Stimulated activated CD4-positive, alpha-beta T cell treated with anti-CD3 and anti-CD28 coated beads, TNF-alpha, amount 100 ng/mL, for 1 hour (primary cell): ENCODE results near the gene ARFIP1.
"Not testable (repeated sequence)": the region's sequence is repeated elsewhere in the genome, so short reads cannot be mapped to it uniquely, and the experiment has no call there.

Source experiments
- DNase-seq, 3 donors: peaks; one replicate each; pipeline ENCODE4 v3.0.0-alpha.2; 2020; ENCODE audit warnings: low read depth in 3 of 3, low spot score in 1 of 3

Gene ARFIP1

GRCh38 chr4:152887981-152888380, 108.2 kb downstream of the ARFIP1 start:
- no peak for DNase-seq

GRCh38 chr4:152892974-152893373, 113.2 kb downstream of the ARFIP1 start:
- DNase-seq = no peak

- DNase-seq = no peak
These were observed 114.9 kb downstream of the ARFIP1 start for GRCh38 chr4:152894673-152895072.

- no peak for DNase-seq
These were observed 117.1 kb downstream of the ARFIP1 start for GRCh38 chr4:152896811-152897210.

GRCh38 chr4:152898133-152898532, 118.4 kb downstream of the ARFIP1 start:
- not testable (repeated sequence) for DNase-seq

GRCh38 chr4:152898606-152899005, 118.9 kb downstream of the ARFIP1 start:
- DNase-seq = no peak

GRCh38 chr4:152900395-152900794, 120.6 kb downstream of the ARFIP1 start:
- DNase-seq = no peak

- no peak for DNase-seq
These were observed 121.5 kb downstream of the ARFIP1 start for GRCh38 chr4:152901205-152901604.

GRCh38 chr4:152903658-152904057, 123.9 kb downstream of the ARFIP1 start:
- DNase-seq = no peak

- no peak for DNase-seq
These were observed 130.1 kb downstream of the ARFIP1 start for GRCh38 chr4:152909901-152910300.

- no peak for DNase-seq
These were observed 130.8 kb downstream of the ARFIP1 start for GRCh38 chr4:152910521-152910920.

GRCh38 chr4:152917543-152918395, 138.0 kb downstream of the ARFIP1 start:
- DNase-seq = no peak

GRCh38 chr4:152919826-152920225, 140.1 kb downstream of the ARFIP1 start:
- DNase-seq = no peak

GRCh38 chr4:152920768-152921167, 141.0 kb downstream of the ARFIP1 start:
- no peak for DNase-seq

- DNase-seq = no peak
These were observed 141.5 kb downstream of the ARFIP1 start for GRCh38 chr4:152921284-152921683.

- no peak for DNase-seq
These were observed 146.1 kb downstream of the ARFIP1 start for GRCh38 chr4:152925851-152926250.

GRCh38 chr4:152926959-152927358, 147.2 kb downstream of the ARFIP1 start:
- no peak for DNase-seq

GRCh38 chr4:152927737-152928136, 148.0 kb downstream of the ARFIP1 start:
- no peak for DNase-seq

- DNase-seq = no peak
These were observed 148.5 kb downstream of the ARFIP1 start for GRCh38 chr4:152928286-152928685.

- DNase-seq = no peak
These were observed 150.1 kb downstream of the ARFIP1 start for GRCh38 chr4:152929888-152930287.

GRCh38 chr4:152935143-152935542, 155.4 kb downstream of the ARFIP1 start:
- no peak for DNase-seq

- no peak for DNase-seq
These were observed 156.1 kb downstream of the ARFIP1 start, which contains the start of gene FHDC1 for GRCh38 chr4:152935631-152936445. TSS of gene FHDC1 (plus strand) at chr4:152936323. CDS start at chr4:152943058, 6,735 bp downstream.
